HG03342 (cell line): ENCODE data around the gene DBR1.

Source experiments
- ATAC-seq: cut with Tn5 transposase; IDR thresholded peaks from one replicate; pipeline ENCODE4 v1.9.1; 2021; ENCODE audit warnings: mild to moderate bottlenecking, moderate library complexity; ENCODE audit not compliant: unreplicated experiment

Gene DBR1, protein sequence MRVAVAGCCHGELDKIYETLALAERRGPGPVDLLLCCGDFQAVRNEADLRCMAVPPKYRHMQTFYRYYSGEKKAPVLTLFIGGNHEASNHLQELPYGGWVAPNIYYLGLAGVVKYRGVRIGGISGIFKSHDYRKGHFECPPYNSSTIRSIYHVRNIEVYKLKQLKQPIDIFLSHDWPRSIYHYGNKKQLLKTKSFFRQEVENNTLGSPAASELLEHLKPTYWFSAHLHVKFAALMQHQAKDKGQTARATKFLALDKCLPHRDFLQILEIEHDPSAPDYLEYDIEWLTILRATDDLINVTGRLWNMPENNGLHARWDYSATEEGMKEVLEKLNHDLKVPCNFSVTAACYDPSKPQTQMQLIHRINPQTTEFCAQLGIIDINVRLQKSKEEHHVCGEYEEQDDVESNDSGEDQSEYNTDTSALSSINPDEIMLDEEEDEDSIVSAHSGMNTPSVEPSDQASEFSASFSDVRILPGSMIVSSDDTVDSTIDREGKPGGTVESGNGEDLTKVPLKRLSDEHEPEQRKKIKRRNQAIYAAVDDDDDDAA

DNA sequence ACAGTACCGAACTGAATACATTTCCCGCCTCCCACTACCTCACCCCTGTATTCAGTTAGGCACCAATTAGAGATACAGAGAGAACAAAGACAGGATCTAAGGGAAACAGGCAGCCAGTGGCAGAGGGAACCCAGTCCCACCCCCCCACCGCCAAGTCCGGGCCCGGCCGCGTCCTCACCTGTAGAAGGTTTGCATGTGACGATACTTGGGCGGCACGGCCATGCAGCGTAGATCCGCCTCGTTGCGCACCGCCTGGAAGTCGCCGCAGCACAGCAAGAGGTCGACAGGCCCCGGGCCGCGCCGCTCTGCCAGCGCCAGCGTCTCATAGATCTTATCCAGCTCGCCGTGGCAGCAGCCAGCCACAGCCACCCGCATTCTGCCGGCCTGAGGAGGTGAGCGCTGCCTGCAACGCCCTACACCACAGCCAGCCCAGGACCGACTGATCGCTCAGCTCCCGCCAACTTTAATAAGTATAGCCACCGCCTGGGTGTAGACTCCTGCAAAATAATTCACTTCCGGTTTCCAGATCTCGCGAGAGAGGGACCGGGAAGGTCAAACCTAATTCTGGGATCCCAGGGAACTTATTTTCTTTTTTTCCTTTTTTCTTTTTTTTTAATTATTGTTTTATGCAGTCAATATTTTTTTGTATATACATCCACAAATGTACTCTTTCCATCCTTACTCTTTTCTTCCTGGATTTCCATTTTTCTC lies at the start of gene DBR1:
TSS of gene DBR1 (minus strand) at position 501 of the 711 bp plus-strand sequence. CDS start at position 375, 126 bp downstream.
- ATAC-seq = peak; percentile 89

DNA sequence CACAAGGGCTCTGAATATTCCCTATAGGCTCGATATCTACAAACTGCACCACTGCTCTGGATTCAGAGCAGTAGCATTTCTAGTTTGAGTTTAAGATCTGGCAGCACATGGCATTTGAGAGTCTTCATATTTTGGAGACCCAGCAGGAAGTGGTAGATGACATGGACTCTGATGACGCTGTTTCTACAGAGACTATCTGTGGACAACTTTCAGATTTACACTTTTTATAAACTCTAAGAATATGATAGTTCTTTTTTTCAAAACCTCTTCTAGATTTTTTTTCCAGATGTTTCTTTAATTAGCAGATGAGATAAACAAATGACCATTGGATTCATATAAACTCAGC lies 48.2 kb upstream of the DBR1 start:
- no peak for ATAC-seq

DNA sequence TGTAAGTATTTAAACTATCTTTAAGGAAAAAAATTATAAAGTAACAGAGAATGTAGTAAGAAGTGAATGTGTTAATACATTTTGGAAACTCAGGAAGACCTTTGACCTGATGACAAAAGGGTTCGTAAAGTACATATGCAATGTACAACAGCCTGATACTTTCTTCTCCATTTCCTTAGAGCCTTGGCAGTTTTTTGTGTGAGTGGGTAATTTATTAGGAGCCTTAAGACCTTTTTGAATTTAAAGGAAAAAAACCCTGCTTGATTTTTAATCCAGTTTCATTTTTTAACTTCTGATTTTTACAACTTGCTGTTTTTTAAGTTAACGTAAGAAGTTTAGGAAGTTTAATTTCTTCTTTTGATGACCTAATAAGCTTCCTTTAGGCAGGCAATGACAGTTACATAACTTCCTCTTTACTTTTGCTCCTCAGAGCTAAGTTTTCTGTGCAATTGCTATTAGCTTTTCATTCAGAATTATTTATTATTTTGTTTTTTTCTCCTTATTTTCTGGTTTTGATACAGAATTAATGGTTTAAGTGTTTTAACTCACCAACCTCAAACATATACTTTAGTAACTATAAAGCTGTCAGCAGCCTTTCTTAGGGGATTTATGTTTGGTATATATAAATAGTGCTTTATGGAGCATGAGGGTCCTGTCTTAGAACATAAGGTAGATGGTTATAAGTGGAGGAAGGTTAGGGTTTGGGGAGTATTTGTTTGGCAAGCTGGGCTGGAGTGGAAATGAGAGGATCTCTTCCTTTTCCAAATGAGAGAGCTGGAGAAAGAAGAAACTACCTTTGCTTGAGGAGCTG lies 47.6 kb upstream of the DBR1 start:
- no peak for ATAC-seq

DNA sequence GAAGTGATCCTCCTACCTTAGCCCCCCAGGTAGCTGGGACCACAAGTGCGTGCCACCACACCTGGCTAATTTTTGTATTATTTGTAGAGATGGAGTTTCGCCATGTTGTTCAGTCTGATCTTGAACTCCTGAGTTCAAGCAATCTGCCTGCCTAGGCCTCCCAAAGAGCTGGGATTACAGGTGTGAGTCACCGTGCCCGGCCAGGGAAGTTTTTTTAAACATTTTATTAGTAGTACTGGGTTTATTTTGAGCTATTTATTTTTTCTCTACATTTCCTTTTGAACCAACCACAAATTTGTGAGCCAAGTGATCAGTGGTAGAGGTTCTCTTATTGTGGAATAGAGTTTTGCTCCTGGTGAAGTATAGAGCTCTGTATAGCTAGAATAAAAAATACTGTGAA lies 46.1 kb upstream of the DBR1 start:
- no peak for ATAC-seq

DNA sequence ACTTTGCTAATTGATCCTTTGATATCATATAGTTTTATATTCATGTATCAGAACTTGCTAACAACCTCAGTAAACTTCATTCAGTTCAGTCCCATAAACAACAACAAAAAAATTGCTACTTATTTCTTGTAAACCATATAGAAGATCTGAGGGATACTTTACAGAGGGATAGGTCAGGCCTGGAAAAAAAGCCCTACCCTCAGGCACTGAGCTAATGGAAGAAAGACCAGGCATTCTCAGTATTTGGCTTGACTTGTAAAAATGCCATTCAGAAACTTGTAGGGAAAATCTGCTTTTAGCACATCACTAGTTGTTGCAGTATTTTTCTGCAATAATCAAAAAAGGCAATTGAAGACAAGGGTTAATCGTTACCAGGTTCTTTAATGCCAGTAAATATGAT lies 45.5 kb upstream of the DBR1 start:
- ATAC-seq = no peak

DNA sequence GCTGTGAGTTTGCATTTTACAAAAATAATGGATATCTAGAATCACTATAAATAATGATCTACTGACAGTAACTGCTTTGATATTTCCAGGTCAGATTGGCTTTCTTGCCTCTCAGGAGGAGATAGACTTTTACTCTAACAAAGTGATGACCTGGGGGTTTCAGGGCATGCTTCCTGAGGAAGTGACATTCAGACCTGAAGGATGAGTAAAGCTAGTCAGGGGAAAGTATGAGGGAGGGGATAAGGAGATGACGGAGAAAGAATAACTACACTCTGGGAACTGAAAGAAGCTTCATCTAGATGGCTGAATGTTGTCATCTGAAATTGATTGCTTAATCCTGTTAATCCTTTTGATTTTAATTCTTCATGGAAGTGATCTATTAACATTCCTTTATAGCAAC lies 44.5 kb upstream of the DBR1 start:
- no peak for ATAC-seq

DNA sequence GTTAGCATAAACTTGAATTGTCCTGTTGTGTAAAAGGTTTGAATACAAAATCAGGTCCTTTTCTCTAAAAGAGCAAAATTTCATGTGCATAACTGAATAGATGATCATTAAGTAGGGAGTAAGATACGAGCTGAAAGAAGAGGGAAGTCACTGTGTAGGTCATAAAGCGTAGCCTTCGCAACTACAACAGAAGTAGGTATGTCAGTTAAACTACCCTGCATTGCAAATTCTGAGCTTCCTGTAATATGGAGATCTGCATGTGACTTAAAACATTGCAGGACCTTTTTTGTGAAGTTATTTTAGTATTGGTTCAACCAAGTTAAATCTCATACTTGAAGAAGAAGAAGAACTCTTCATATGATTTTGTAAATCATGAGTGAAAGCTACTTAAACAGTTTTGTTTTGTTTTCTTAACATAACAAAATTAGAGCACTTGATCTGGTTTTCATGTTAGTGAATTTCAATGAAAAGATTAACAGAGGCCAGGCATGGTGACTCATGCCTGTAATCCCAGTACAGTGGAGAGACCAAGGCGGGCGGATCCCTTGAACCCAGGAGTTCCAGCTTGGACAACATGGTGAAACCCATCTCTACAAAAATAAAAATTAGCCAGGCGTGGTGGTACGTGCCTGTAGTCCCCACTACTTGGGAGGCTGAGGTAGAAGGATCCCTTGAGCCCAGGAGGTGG lies 38.8 kb upstream of the DBR1 start:
- ATAC-seq = no peak

DNA sequence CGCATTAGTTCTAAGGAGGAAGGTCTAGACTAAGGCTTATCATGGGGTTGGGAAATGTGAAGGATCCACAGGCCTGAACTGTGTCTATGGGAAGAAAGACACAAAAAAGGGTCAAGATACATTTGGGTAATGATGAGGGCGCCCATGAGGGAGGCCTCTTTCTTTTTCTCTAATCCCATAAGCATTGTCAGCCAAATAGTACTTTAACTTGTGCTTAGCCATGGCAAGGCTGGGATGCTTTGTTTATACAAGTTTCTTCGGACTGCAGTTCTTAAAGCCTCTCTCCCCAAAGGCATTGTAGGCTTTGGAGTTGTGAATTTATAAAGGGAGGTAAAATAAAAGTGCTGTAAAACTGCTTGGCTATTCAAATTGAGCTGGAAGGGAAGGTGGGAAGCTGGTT lies 35.8 kb upstream of the DBR1 start:
- ATAC-seq = no peak

DNA sequence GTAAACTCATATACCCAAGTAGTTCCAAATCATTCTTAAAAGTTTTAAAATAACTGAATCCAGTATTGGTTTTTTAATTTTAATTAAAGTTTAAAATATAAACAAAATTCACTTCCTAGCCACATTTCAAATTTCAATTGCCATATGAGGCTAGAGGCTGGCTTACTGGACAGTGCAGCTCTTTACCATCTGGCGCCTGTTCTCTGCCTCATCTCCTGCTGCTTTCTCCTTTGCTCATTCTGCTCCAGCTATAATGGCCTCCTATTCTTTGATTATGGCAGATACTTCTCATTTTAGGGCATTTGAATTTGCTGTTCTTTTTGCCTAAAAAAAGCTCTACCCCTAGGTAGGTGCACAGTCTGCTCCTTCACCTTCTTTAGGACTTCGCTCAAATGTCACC lies 31.5 kb upstream of the DBR1 start:
- ATAC-seq = no peak

DNA sequence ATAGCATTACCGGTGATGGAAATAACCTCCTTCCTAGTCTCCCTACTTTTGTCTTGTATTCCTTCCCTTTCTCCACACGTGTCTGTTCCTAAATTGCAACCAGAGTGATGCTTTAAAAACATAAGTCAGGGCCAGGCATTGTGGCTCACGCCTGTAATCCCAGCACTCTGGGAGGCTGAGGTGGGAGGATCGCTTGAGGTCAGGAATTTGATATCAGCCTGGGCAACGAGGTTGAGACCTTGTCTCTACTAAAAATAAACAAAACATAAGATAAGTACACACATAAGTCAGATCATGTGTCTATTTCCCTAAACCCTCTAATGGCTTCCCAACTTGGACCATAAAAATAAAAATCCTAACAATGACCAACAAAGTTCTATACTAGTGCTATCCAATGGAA lies 30.8 kb upstream of the DBR1 start:
- ATAC-seq = no peak

DNA sequence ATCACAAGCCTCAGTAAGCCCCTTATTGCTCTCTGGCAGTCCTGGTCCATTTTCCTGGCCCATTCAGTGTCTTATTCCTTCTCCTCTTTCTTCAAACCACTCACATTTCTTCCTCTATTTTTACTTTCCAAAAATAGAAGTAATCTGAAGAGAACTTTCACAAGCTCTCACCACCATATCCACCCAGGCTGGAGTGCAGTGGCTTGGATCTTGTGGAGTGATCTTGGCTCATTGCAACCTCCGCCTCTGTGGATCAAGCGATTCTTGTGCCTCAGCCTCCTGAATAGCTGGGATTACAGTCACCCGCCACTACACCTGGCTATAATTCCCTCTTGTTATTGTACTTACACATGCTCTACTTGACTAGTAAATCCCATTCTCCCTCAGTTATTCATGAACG lies 29.2 kb upstream of the DBR1 start:
- ATAC-seq = no peak

DNA sequence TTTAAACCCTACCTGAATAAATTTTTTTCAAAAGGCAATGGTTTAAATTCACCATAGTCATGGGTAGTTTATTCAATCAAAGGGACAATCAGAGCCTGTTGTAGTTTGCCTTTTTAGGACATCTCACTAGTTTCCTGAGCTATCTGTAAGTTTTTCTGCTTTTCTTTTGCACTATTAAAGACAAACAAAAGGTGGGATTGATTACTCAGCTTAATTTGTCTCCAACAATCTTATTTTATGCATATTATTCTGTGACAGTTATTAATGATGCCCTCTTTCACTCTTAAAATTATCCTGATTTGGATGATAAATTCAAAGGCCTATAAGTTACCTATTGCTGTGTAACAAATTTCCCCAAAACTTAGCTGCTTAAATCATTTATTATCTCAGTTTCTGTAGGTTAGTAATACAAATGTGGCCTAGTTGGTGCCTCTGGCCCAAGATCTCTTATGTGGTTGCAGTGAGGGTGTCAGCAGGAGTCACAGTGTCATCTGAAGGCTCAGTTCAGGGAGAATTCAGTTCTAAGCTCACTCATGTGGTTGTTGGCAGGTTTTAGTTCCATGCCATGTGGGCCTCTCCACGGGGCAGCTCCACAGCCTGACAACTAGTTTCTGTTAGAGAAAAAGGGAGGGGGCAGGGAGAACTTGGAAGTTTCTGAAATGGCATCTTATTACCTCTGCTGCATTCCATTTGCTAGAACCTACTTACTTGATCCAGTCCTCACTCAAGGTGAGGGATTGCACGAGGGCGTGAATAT lies 28.4 kb upstream of the DBR1 start:
- ATAC-seq = no peak

DNA sequence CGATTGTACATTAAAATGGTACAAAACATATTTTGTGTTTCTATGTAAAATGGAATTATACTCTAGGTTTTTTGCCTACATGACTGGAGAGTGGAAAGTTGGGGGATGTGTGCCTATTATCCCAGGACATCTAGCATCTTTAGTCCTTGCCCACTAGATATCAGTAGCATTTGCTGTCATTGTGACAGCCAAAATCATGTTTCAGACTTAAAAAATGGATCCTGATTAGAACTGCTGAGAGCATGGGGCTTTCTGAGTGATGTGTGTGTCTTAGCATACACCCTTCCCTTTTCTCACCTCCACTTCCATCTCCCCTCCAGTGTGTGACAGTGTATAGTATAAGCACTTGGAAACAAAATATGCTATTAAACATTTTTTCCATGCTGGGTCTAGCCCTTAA lies 25.7 kb upstream of the DBR1 start:
- ATAC-seq = no peak

DNA sequence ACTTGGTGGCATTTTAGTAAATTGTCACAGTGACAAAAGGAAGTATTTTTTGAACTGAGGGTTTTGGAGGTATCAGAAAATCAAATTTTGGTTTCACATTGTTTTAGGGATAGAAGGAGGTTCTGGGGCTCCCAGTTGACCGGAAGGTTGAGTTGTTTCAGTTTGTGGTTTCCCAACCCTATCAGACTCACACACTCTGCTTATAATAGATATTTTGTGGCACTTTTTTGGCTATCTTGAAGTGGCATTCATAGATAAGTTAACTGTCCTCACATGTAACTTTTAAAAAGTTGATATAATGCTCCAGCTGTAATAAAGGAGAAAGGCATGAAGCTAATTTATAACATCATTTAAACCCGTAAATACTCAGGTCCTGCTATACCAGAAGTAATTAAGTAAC lies 25.1 kb upstream of the DBR1 start:
- peak; percentile 48 for ATAC-seq

DNA sequence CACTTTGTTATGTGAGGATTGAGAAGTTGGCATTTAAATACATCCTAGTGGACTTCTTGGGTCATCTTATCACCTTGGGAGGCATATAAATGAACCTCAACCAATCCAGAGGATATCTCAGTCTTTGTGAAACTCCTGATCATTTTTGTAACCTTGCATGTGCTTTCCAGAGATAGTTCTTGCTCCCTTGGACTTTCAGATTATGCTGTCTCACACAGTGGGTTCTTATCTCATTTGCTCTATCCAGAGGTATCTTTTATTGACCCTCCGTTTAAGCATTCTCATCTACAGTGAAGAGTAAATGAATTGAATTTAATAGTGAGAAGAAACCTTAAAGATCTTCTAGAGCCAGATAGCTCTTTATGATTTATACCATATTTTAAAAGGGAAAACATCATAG lies 22.8 kb upstream of the DBR1 start:
- no peak for ATAC-seq

DNA sequence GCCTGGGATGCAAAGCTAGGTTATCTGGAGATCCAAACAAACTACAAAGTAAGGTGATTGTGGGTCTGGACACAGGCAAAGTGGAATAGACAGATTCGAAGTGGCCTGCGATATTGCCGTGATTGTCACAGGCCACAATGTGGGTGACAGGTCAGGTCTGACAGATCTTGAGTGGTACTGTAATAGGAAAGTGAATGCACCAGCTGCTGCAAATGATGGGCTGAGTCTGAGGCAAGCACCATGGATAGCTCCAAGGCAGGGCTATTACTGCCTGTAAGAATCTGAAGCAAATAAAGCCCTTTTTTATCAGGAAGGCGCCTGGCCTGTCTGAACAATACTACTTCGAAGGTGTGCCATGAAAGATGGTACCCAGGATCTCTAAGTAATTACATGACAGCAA lies 22.3 kb upstream of the DBR1 start:
- ATAC-seq = no peak

DNA sequence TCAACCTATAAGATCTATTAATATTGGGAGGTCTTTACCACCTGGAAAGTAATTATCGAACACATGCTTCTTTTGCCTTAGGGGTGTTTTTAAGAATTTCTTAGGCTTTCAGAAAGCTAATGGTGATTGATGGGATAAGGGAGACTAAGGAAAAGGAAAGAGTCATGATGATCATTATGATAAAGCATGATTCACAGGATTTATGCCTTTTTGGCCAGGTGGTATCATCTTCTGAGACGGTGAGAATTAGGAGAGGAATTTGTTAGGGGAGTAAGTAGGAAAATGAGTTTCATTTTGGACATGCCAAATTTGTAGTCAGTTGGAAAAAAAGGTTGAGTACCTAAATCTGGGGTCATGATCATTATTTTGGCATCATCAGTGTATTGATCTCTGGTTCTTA lies 21.3 kb upstream of the DBR1 start:
- no peak for ATAC-seq

DNA sequence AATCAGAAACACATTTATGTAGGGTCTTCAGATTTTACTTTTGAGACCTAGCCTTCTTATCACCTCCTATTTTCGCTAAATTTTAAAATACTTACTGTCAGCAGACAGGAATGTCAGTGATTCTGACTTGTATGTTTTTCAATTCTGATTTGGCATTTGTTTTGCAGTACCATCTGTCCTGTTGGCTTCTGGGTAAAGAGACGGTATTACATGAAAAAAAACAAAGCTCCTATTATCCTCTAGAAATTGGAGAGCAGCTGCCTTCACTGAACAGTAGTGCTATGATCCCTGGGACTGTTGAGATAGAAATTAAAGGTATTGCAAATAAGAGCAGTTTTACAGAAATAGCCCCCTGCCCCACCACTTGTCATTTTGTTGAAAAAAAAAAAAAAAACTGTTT lies 20.8 kb upstream of the DBR1 start:
- ATAC-seq = no peak

DNA sequence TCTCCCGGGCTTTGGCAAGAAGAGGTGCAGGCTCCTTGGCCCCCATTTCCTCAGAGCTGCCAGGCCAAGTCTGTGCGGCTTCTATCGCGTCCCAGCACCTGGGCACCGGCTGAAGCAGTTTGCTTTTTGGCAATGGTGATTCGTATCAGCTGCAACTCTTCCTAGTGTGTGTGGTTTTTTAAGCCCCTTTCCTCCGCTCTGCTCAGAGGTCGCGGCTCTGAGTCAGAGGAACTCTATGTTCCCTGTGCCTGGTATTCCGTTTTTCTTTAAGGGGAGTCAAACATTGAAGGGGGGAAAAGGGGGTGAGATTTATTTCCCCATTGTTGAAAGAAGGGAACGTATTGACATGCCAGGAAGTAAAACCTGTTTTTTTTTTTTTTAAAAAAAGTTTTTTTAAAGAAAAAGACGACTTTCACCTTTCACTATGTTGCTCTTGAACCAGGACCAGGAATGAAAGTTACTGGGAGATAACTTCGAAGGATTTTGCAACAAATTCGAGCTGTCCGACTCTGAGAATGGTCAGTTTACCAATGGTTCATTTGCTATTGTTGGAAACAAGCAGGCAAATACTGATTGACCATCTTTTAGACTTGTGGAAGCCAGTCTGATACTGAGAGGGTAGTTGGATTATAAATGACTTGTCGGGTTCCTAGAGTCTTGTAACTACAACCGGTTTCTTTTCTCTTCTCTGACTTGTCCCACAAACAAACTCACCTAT lies 13.5 kb upstream of the DBR1 start:
- no peak for ATAC-seq
